HG03108 (cell line): Measurements from ENCODE around the gene TMEM94.
"Not testable (repeated sequence)": the region's sequence is repeated elsewhere in the genome, so short reads cannot be mapped to it uniquely, and the experiment has no call there.

Experiments
- ATAC-seq: cut with Tn5 transposase; IDR thresholded peaks from one replicate; pipeline ENCODE4 v1.9.1; 2021; ENCODE audit warnings: moderate library complexity; ENCODE audit not compliant: unreplicated experiment

Gene TMEM94

DNA sequence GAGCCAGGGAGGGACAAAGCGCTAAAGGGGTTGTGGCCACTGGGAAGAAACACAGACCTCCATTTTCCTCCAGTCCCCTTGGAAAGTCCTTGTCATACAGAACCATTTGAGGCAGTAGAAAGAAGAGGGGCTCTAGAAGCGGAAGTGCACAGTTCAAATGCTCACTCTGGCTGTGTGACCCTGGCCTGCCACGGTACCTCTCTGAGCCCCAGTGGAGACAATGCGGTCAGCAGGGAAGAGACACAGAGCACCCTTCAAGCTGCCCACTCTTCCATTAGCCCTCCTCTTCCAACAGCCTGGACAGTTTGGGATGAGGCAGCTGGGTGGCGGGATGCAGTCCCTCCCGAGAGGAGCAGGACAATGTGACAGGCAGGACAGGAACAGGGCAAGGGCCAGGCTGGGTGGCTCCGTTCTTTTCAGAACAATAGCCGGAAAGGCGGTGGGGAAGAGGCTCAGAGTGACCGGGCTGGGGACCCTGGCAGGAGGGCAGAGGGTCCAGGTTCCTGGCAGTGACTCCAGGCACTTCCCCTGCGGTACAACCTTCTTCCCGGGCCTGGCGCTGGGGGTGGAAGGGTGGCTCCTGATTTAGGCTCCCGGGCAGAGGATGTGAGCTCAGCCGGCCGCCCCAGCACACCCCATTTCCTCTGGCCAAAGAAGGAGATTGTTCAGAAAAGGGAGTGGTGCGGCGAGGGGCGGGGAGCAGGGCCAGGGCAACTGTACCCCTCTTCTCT lies 53.3 kb downstream of the TMEM94 start:
- no peak for ATAC-seq

DNA sequence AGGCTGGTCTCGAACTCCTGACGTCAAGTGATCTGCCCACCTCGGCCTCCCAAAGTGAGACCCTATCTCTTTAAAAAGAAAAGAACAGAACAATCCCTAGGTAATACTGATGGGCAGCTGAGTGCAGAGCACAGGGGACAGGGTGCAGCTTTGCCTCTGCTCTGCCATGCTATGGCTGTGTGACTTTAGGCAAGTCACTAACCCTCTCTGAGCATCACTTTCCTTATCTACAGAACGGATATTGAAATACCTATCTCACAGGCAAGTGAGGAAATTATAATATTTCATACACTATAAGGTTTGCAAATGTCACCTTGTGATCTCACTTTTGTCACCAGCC lies 54.8 kb downstream of the TMEM94 start:
- ATAC-seq: no peak

DNA sequence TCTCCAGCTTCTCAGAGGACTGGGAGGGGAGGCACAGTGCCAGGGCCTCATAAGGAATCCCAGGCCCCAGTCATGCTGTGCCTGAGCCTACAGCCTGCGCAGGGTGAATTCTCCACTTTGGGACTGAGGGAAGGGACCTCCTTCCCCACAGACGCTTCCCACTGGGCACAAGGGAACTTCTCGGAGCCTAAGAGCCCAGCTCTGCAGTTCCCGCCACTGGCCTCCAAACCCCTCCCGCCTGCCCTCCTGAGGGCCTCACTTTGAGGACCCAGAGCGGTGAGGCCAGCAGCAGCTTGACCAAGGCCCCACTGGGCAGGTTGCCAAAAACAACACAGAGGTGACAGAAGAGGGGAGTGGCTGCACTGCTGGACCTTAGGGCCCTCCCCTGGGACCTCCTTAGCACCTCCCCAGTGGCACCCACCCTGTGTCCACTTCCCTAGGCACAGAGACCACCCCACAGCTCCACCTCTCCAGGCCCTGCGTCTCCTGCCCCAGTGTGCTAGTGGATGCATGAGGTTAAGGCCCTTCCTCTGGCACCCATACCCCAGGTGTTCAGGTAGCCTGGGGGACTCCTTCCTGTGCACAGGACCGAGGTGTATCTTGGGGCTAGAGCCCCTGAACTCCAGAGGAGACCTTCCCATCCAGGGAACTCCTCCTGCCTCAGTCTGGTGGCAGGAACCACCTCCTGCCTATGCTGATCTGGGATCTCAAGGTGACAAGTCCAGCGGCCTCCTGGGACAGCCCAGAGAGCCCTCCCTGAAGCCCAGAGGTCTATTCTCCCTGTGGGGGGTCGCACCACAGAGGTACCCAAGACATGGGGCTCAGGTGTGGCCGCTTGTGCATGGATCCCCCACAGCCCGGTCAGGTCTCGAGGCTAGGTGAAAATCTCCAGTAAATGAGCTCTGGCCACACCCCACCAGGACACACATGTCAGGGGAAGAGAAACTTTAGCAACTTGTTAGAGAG lies 55.5 kb downstream of the TMEM94 start:
- no peak for ATAC-seq

DNA sequence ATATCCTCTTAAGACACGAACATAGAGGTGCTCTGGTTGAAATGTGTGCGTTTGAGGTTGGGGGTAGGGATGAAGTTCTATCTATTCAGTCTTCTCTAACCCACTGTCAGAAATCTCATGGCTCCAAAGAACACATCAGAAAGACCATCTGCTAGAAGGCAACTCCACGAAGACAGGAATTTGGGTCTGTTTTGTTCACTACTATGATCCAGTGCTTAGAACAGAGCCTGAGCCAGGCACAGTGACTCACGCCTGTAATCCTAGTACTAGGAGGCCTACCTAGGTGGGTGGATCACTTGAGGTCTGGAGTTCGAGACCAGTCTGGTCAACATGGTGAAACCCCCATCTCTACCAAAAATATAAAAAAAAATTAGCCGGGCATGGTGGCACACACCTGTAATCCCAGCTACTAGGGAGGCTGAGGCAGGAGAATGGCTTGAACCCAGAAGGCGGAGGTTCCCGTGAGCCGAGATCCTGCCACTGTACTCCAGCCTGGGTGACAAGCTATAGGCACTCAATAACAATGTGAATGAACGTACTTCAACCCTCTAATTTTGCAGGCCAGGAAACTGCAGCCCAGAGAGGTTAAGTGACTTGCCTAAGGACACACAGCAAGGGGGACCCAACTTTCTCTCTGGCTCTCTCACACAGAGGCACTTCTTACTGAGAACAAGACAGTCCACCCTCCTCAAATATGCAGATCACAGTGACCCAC lies 56.6 kb downstream of the TMEM94 start:
- ATAC-seq: no peak

DNA sequence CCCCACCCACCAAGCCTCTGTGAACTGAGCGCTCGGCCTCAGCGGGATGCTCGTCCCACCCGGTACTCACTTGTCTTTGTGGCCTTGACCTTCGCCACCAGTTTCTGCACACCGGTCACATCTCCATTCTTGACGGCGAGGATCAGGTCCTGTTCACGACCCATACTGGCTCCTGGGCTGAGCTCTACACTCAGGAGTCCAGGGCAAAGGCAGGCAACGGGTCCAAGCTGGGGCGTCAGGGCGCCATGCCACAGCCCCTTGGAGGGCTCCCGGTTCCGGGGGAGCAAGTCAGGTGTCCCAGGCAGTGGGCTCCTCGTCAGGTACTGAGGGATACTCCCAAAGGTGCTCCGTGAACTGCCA lies 57.2 kb downstream of the TMEM94 start:
- ATAC-seq: no peak

DNA sequence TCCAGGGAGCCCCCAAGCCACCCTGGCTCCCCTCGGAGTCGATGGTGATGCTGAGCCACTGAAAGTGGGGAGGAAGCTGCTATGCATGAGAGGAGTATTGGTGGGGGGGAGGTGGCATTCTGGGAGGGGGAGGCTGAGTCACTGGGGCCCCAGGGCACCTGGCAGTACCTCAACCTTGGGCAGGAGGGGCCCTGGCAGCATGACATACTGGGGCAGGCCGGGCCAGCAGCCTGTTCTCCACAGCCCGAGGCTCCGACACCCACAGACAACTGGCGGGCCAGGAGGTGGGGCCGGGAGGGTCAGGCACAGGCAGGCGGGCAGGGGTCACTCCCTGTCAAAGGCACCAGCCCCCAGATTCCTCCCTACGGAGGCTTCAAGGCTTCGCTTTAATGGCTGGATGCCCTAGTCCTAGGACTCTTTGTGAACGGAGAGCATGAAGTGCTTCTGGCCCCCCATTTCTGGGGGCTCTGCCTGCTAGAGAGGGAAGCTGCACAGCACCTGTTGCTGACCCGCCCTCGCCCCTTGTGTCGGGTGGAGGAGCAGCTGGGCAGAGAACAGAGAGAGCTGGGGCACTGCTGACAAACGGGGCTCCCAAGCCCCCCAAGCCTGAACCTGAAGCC lies 58.0 kb downstream of the TMEM94 start:
- no peak for ATAC-seq

DNA sequence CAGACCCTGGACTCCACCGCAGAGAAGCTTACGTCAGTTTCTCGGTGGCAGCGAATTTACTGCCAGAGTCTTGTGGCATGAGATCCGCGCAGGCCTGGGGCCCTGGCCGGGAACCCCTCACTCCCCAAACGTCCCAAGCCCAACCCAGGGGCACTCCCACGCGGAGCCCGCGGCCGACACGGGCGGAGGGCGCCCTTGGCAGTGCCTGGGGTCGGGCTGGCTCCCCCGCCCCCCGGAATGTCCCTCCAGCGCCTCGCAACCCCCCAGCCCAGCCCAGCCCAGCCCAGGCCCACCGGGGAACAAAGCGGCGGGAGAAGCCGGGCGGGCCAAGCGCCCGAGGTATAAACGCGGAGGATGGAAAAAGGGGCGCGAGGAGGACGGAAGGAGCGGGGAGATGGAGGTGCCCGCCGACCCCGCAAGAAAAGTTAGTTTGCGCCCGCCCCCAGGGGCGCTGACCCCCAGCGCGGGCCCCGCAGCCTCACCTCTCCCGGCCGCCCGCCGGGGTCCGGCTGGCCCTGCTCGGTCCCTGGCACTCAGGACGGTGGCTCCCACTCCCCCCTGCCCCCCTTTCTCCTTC lies 58.6 kb downstream of the TMEM94 start:
- ATAC-seq: no peak

DNA sequence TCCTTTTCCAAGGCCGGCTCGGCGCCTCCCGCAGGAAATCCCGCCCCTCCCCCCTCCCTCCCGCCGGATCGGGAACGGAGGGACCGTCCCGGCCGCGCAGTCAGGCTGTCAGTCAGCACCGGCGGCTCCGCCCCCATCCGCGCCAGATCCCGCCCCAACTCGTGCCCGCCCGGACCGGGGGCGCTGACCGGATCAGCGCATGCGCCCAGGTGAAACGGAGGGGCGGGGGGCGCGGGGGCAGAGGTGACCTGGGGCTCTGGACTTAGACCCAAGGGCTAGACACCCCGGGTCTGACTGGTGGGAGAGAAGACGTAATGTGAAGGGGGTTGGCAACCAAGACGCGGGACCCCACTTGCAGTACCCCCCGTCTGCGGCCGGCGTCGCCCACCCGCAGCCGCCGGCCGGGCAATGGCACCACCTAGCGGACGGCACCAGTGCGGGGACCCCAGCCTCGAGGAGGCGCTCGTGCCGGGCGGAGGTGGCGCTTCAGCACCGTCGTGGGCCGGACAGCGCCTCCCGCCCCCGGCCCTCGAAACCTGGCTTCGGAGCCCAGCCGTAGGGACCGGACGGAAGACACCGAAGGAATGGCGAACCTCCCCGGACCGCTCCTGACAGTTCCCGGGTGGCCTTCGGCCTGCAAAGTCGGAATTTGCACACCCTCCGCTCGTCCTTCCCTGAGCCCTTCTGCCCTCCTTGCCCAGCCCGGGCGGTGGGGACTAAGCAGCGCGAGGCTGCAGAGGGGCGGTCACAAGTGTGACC lies 59.2 kb downstream of the TMEM94 start, which contains the start of gene CASKIN2:
CASKIN2 (minus strand) TSS at position 42 of the 759 bp plus-strand sequence. CDS start 1,733 bp downstream, outside the sequence.
- ATAC-seq: peak; percentile 36

DNA sequence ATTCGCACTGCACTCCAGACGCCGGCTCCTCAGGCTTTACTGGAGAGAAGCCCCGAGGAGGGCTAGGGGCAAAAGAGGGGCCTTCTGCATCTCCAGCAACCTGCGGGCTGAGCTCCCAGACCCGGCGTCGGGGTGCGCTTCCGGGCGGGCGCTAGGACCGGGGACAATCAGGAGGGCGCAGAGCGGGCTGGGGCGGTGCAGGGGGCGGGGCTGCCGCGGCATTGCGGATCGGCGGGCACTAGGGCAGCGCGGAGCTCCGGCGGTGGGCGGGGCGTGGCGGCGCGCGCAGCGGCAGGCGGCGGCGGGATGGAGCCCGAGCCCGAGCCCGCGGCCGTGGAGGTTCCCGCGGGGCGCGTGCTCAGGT lies 59.8 kb downstream of the TMEM94 start, which contains the start of gene TSEN54:
TSEN54 (plus strand) TSS at position 274 of the 364 bp plus-strand sequence; CDS start at position 307, 33 bp downstream.
- ATAC-seq: peak; percentile 71

DNA sequence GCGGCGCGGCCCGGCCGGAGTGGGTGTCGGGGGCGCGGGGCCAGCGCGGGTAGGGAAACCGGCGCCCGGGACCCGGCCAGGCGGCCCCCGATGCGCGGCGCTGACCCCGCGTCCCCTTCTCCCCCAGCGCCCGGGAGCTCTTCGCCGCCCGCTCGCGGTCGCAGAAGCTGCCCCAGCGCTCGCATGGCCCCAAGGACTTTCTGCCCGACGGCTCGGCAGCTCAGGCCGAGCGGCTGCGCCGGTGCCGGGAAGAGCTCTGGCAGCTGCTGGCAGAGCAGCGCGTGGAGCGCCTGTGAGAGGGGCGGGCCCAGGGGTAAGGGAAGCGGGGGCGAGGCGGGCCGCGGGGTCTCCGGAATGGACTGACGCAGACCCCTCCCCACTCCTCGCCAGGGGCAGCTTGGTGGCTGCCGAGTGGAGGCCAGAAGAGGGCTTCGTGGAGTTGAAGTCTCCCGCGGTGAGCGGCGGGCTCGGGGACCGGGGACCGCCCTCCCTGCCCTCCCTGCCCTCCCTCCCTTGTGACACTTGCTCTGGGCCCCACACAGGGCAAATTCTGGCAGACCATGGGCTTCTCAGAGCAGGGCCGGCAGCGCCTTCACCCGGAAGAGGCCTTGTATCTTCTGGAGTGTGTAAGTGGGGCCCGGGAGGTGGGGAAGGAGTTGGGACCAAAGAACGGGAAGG lies 60.3 kb downstream of the TMEM94 start:
- peak; percentile 17 for ATAC-seq

DNA sequence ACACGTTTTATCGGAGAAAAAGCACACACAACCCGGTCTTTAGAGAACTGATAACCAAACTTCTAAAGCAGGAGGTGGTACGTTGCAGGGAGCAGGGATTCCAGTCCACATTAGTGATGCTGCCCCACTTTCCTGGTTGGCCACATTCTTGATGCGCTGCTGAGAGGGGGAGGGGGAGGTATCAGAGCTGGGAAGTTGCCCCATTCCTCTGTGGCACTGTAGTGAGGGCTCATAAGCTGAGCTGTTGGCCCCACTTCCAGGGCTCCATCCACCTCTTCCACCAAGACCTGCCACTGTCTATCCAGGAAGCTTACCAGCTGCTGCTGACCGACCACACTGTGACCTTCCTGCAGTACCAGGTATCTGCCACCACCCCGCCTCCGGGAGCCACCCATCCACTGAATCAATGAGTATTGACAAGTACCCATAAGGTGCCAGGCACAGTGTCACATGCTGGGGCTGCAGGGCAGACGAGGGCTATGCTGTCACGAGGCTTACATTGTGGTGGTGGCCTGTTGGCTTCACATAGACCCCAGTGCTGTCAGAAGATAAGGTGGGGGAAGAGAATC lies 60.9 kb downstream of the TMEM94 start:
- no peak for ATAC-seq

DNA sequence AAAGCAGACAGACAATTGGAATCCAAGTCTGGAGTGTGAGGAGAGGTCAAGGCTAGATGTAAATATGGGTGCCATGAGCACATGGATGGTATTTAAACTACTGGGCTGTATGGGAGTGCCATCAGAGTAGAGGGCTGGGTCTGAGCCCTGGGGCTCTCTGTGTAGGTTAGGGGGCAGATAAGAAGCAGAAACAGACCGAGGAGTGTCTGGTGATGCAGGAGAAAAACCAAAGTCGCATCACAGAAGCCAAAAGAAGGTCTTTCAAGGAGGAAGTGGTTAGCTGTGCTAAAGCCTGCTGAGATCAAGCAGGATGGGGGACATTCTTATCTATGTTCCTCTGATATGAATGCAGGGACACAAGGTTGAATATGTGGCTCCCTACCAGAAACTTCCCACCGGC lies 61.8 kb downstream of the TMEM94 start:
- no peak for ATAC-seq

DNA sequence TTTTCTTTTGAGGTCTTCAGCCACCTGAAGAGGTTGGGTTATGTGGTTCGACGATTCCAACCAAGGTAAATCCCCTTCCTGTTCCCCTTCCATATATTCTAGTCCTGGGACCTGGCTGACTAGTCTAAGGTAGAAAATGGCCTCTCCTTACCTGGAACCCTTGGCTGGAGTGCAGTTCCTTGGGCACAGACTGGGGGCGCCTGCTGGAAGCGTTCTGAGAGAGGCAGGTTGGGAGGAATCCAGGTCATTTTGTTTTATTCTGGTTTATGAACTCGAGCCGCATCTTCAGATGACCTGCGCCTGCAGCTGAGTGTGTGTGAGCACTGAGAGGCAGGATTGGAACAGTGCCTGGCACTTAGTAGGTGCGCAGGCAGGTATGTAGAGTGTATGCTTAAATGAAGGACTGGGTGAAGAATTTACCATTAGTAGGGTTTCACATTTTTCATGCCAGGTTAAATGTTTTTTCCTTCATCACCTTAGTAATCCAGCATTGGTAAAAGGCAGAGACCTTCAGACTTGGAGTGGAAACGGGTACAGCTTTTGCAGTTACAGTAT lies 62.6 kb downstream of the TMEM94 start:
- ATAC-seq: no peak

DNA sequence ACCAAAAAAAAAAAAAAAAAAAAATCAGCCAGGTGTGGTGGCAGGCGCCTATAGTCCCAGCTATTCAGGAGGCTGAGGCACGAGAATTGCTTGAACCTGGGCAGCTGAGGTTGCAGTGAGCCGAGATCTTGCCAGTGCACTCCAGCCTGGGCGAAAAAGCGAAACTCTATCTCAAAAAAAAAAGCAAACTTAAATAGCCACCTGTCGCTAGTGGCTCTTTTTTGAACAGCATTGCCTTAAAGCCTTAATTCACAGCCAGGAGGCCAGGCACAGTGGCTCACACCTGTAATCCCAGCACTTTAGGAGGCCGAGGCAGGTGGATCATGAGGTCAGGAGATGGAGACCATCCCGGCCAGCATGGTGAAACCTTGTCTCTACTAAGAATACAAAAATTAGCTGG lies 64.0 kb downstream of the TMEM94 start:
- ATAC-seq: not testable (repeated sequence)

DNA sequence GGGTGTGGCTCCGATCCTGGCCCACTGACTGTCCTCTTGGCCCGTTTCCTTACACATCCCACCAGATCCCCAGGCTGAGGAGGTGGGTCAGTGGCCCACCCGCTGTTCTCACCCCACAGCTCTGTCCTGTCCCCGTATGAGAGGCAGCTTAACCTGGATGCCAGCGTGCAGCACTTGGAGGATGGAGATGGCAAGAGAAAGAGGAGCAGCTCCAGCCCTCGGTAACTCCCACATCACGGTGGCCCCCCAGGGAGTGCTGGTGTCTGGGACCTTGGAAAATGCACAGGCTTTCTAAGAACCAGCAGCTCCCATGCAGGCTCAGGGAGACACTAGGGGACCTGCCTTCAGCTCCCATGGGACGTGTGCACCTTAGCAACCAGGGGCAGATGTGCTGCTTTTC lies 64.9 kb downstream of the TMEM94 start:
- ATAC-seq: no peak

DNA sequence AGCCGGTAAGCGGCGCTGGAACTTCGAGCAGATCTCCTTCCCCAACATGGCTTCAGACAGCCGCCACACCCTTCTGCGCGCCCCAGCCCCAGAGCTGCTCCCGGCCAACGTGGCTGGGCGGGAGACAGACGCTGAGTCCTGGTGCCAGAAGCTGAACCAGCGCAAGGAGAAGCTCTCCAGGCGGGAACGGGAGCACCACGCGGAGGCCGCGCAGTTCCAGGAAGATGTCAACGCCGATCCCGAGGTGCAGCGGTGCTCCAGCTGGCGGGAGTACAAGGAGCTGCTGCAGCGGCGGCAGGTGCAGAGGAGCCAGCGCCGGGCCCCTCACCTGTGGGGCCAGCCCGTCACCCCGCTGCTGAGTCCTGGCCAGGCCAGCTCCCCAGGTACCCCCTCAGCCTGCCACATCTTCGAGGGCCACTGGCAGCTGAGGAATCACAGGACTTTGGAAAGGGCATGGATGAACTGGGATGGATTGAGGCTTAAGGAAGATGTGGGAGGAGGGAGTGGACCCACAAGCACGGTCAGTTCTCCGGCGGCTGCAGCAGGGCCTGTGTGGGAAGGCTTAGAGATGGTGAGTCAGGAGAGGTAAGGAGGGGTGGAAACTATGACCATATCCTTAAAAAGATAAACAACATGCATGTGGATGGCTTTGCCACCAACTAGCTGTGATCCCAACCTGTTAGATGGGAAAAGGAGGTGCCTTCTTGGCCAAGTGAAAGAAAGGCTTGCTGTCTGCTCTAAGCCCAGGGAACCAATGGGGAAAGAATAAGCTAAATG lies 65.7 kb downstream of the TMEM94 start:
- no peak for ATAC-seq

DNA sequence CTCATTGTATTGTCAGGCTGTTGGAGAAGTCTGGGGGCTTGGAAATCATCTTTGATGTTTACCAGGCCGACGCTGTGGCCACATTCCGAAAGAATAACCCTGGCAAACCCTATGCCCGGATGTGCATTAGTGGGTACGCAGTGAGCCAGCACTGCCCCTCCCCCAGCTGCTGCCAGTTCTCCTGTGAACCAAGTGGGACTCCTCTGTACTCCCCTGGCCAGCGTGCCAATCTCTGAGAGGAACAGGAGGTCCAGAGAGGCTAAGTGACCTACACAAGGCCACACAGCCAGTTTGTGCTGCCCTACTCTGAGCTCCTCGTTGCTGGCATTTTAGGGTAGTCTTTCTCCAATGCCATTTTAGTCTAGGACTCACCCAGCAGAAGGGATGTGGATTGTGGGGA lies 67.2 kb downstream of the TMEM94 start:
- no peak for ATAC-seq
